ENCODE results near the gene TNNI3K. TPM values are rescaled to one million over a fixed set of nuclear protein-coding genes. Genes with fewer than 3 reads are reported as not detected.

TNNI3K gene
- total and polyA plus RNA-seq, 9 donors: 0.73 to 2.6 (median 1.5) TPM; not detected in 1

GRCh38 chr1:74430342-74430934, 195.3 kb downstream of the TNNI3K start:
- Histone ChIP-seq H3K9me3 (no peaks in the 10 kb centered on the region), H3K27me3 (no peaks in the 10 kb centered on the region), H3K36me3 (no peaks in the 10 kb centered on the region), H3K4me3 (no peak overlapping the region), H3K27ac (no peak overlapping the region), H3K4me1 (ENCODE audit: insufficient read depth) (peaks cover 2% of the 10 kb centered on the region)
- intact Hi-C loops (cut with DNase I): no loop called here
- WGBS, 3 donors: 34 to 55% (median 49%) methylated on average over 4 of the region's 4 CpGs
- TF ChIP-seq POLR2A (IDR thresholded peaks at IDR 0.05): no peak
- no peak for TF ChIP-seq EP300 (IDR thresholded peaks at IDR 0.05)
- no peak for TF ChIP-seq CTCF (IDR thresholded peaks at IDR 0.05)
- no peak for DNase-seq

- intact Hi-C loops (cut with DNase I): no loop called here
- 90 to 95% (median 94%) methylated on average over 4 of the region's 4 CpGs for WGBS, 3 donors
- H3K27me3 ChIP-seq: no peaks in the 10 kb centered on the region
- DNase-seq: no peak
- H3K4me1 ChIP-seq (ENCODE audit: insufficient read depth): no peaks in the 10 kb centered on the region
- TF ChIP-seq POLR2A (IDR thresholded peaks at IDR 0.05): no peak
- no peak for TF ChIP-seq EP300 (IDR thresholded peaks at IDR 0.05)
- TF ChIP-seq CTCF (IDR thresholded peaks at IDR 0.05): no peak
- no peak overlapping the region for H3K4me3 ChIP-seq
- H3K36me3 ChIP-seq: no peaks in the 10 kb centered on the region
- no peaks in the 10 kb centered on the region for H3K9me3 ChIP-seq
- H3K27ac ChIP-seq: no peak overlapping the region
Observed at GRCh38 chr1:74431531-74431930, 196.3 kb downstream of the TNNI3K start.

- WGBS, 3 donors: 0 to 2% (median 0%) methylated on average over 1 of the region's 1 CpG
- intact Hi-C loops (cut with DNase I): no loop called here
Observed at GRCh38 chr1:74432325-74432724, 197.1 kb downstream of the TNNI3K start.

GRCh38 chr1:74434321-74434720, 199.1 kb downstream of the TNNI3K start:
- DNase-seq: no peak
- Histone ChIP-seq H3K4me1 (ENCODE audit: insufficient read depth) (no peaks in the 10 kb centered on the region), H3K4me3 (no peak overlapping the region), H3K9me3 (no peaks in the 10 kb centered on the region), H3K27me3 (no peaks in the 10 kb centered on the region), H3K36me3 (no peaks in the 10 kb centered on the region), H3K27ac (no peak overlapping the region)
- TF ChIP-seq EP300 (IDR thresholded peaks at IDR 0.05) (no peak), POLR2A (IDR thresholded peaks at IDR 0.05) (no peak), CTCF (IDR thresholded peaks at IDR 0.05) (no peak)
- WGBS, 3 donors: 91 to 93% (median 92%) methylated on average over 2 of the region's 2 CpGs
- intact Hi-C loops (cut with DNase I): no loop called here

More at GRCh38 chr1:74432325-74432724, 197.1 kb downstream of the TNNI3K start:
- H3K27ac ChIP-seq: no peak overlapping the region
- no peak overlapping the region for H3K4me3 ChIP-seq
- DNase-seq: no peak
- H3K4me1 ChIP-seq (ENCODE audit: insufficient read depth): no peaks in the 10 kb centered on the region
- H3K36me3 ChIP-seq: no peaks in the 10 kb centered on the region
- no peak for TF ChIP-seq EP300 (IDR thresholded peaks at IDR 0.05)
- no peak for TF ChIP-seq POLR2A (IDR thresholded peaks at IDR 0.05)
- no peak for TF ChIP-seq CTCF (IDR thresholded peaks at IDR 0.05)
- no peaks in the 10 kb centered on the region for H3K27me3 ChIP-seq
- no peaks in the 10 kb centered on the region for H3K9me3 ChIP-seq
